SK-N-MC (cell line): ENCODE measurements around the gene SLC12A3.

ENCODE experiments used
- EZH2 ChIP-seq: fragments of 200-600 bp; sonication (generic); IDR thresholded peaks from one replicate; pipeline ENCODE4 v1.6.1; 2017; ENCODE audit warnings: antibody characterized with exemption
- POLR2AphosphoS5 ChIP-seq: IDR thresholded peaks from 2 replicates; pipeline ENCODE4 v1.6.1; 2012; ENCODE audit warnings: mild to moderate bottlenecking, low read depth, low read length, borderline replicate concordance

GRCh38 chr16:56825826-56826225 is 39.2 kb upstream of the SLC12A3 start:
- TF ChIP-seq EZH2 (no peak), POLR2AphosphoS5 (no peak)
